Measurements from ENCODE around the gene ADGRE2.

The ADGRE2 gene

DNA sequence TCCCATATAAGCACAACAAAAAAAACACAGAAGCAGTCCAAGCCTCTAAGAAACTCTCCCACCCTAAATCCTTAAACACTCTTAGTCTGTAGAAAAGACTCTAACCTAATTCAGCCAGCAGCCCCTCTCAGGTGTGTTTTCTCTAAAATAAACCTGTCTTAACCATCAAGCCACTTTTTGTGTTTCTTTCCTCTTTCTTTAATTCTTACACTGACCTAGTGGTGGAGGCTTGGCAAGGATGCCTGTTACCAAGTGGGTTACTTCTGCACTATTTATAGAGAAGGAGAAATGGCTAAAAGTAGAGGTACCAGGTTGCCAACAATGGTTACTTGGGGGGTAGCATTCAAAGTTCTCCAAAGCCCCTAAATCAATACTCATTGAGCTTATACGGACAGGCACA, 44.8 kb downstream of the ADGRE2 start:
- DNase-seq (ENCODE audit: low read depth), result no peak

DNA sequence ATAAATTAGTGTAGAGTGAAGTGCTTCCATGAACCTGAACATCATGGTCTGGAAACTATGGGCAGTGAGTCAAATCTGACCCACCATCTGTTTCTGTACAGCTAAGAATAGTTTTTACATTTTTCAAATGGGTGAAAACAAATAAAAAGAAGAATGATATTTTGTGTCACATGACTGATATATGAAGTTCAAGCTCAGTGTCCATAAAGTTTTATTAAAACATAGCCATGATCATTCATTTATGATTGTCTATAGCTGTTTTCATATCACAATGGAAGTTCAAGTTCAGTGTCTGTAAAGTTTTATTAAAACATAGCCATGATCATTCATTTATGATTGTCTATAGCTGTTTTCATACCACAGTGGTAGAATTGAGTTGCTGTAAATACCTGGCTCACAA, 45.9 kb downstream of the ADGRE2 start:
- DNase-seq (ENCODE audit: low read depth), result no peak

DNA sequence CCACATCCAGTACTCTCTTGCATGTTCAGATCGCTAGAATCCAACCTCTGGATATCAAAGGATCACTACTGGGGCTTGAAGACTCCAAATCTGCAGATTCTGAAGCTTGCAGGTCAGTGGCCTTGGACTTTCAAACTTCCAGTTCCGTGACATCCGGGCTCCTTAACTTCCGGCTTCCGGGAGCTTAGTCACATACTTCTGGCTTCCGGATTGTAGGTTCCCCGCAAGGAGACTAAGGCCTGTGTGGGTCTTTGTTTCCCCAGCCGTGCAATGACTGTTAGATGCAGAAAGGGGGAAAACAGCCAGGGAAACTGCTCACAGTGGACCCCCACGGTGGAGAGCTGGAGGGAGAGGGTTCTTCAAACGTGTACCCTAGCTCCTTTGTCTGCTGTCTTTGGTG, 47.2 kb downstream of the ADGRE2 start:
- DNase-seq (ENCODE audit: low read depth), result no peak

DNA sequence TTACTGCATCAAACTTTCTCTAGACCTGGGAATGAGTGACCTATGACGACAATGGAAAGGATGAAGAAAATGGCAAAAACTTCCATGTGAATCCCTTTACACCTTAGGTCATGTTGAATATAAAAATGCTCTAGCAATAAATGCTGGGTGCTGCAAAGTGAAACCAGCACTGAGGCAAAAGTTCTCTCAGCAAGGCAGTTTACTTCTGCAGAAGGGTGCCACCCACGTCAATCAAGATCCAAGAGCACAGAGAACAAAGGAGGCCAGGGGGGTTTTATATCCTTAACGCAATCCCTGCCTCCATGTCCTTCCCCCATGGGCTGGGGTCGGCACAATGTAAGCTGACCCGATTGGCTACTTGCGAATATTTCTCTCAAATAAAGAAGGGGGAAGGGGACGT, 49.8 kb downstream of the ADGRE2 start:
- DNase-seq (ENCODE audit: low read depth), result no peak

DNA sequence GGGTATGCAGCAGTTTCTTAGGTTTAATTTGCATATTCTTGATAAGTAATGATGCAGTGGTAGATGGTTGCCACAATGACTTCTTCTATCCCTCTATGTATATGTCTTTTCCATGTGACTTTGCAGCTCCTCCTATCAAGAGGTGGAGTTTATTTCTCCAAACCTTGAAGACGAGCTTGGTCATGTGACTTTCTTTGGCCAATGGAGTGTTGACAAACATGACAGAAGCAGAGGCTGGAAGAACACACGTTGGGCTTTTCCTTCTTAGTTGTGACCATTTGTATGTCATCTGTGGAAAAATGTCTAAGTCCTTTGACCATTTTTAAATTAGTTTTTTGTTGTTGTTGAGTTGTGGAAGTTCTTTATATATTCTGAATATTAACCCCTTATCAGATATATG, 56.2 kb downstream of the ADGRE2 start:
- no peak for DNase-seq (ENCODE audit: low read depth)

DNA sequence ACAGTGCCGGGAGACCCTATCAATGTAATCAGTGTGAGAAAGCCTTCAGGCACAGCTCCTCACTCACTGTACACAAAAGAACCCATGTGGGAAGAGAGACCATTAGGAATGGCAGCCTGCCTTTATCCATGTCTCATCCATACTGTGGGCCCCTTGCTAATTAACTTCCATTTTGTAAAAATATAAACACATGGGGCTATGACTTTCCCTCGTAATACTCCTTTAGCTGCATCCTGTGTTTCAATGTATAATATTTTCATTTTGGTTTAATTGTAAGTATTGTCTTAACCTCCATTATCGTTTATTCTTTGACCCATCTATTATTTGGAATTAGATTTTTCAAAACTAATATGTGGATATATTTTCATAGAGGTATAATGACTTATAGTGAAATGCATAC, 59.2 kb downstream of the ADGRE2 start:
- DNase-seq (ENCODE audit: low read depth), result no peak

DNA sequence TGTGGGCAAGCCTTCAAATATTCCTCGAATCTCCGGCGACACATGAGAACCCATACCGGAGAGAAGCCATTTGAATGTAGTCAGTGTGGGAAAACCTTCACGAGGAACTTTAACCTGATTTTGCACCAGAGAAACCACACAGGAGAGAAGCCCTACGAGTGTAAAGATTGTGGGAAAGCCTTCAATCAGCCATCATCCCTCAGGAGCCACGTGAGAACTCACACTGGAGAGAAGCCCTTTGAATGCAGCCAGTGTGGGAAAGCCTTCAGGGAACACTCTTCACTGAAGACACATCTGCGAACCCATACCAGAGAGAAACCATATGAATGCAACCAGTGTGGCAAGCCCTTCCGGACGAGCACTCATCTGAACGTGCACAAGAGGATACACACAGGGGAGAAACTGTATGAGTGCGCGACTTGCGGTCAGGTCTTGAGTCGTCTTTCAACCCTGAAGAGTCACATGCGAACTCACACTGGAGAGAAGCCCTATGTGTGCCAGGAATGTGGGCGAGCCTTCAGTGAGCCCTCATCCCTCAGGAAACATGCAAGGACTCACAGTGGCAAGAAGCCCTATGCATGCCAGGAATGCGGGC, 59.7 kb downstream of the ADGRE2 start:
- DNase-seq (ENCODE audit: low read depth), result no peak

DNA sequence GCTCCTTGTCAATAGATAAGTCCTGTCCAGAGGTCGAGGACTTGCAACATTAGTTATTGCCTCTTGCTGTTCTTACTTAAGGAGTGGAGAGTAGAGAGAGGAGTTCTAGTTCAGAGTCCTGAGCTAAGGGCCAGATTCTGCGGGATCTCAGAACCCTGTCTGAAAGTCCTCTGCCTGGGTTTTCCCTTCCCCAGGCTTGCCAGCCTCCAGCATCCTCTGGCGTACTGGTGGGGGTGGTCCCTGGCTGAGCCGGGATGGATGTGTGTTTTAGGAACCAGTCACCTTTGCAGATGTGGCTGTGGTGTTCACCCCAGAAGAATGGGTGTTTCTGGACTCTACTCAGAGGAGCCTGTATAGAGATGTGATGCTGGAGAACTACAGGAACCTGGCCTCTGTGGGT, 62.5 kb downstream of the ADGRE2 start:
- DNase-seq (ENCODE audit: low read depth), result no peak

DNA sequence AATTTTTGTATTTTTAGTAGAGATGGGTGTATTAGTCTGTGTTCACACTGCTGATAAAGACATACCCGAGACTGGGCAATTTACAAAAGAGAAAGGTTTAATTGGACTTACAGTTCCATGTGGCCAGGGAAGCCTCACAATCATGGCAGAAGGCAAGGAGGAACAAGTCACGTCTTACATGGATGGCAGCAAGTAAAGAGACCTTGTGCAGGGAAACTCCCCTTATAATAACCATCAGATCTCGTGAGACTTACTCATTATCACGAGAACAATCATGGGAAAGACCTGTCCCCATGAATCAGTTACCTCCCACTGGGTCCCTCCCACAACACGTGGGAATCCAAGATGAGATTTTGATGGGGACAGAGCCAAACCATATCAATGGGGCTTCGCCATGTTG, 73.9 kb downstream of the ADGRE2 start:
- DNase-seq (ENCODE audit: low read depth), result no peak

DNA sequence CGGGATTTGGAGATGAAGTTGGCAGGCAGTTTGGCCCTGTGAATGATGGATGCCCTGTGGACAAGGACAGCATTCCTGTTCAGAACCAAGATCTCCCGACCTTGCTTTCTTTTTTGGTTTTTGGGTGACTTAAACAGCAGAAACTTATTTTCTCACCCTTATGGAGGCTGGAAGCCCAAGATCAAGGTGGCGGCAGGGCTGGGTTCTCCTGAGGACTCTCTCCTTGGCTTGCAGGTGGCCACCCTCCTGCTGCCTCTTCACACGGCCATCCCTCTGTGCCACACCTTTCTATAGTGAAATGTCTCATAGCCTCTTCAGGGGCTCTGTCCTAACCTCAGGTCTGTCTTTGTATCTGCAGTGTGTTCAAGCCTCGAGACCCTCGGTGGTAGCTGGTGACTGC, 74.5 kb downstream of the ADGRE2 start:
- no peak for DNase-seq (ENCODE audit: low read depth)

DNA sequence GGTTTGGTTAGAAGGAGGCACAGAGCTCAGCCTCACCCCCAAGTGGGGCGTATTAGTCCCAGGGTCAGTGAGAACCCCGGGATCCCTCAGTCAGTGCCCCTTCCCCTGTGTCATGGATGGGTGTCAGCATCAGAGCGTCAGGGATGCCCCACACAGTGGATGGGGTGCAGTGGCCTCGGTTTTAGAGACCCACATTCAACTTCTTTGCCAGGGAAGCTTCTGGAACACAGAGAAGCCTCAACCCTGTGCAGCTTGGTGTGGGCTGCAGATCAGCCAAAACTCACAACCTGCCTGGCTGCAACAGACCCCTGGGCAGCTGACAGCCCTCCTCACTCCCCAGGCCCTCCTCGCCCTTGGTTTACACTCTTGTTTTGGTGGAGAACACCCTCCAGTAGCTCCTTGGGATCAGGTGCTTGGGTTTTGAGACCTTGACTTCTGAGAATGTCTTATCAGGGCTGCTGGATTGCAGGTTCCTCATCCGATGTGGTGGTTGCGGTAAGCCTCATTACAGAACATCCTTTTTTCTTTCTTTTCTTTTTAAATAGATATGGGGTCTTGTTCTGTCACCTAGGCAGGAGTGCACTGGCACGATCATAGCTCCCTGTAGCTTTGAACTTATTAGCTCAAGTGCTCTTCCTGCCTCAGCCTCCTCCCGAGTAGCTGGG, 77.5 kb downstream of the ADGRE2 start:
- DNase-seq (ENCODE audit: low read depth), result no peak

DNA sequence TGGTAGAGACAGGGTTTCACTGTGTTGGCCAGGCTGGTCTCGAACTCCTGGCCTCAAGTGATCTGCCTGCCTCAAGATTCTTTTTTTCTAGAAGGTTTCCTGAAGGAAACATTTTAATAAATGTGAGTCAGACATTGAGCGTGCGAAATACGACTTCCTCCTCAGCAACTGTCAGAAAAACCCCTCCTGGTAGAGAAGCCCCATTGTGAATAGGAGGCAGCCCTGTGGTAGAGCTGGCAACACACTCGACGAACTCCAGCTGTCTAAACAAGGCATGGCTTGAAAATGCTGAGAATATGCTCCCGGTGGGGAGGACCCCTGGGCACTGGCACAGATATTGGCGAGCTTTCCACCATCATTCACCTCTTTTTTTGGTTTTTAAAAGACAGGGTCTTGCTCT, 78.7 kb downstream of the ADGRE2 start:
- no peak for DNase-seq (ENCODE audit: low read depth)

DNA sequence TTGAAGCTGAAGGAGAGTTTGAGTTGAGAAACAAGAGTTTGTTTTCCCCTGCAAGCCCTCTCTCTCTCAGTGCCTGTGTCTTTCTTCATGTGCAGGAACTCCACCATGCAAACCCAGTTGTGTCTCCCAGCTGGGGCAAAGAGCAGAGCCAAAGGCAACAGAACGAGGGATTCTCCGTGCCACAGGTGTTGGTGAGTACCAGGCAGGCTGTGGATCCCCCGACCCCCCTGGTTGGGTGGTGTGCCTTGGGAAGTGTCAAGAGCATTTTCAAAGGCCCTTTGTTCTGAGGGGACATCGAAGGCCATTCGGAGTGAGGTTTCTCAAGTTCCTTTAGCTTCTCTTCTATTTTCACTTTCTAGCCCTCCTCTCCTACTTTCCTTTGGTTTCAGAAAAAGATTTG, 82.9 kb downstream of the ADGRE2 start:
- no peak for DNase-seq (ENCODE audit: low read depth)

DNA sequence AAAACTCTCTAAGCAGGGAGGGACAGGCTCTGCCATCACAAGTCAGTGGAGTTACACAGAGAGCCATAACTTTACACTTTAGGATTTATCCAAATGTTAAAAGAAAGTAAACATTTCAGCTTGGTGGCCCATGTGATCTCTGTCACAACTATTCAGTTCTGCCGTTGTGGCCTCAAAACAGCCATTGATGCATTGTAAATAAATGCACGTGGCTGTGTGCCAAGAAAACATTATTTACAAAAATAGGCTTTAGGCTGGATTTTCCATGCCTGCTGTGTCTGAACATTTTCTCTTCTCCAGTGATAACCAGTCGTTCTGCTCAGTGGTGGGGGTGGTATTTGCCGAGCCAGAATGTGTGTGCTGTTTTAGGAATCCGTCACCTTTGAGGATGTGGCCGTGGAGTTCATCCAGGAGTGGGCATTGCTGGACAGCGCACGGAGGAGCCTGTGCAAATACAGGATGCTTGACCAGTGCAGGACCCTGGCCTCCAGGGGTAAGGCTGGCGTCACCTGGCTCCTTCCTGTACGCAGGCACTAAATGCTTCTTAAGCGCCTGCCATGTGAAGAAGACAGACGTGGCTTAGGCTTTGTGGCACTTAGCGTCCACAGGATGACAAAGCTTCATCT, 83.6 kb downstream of the ADGRE2 start:
- DNase-seq (ENCODE audit: low read depth), result no peak

DNA sequence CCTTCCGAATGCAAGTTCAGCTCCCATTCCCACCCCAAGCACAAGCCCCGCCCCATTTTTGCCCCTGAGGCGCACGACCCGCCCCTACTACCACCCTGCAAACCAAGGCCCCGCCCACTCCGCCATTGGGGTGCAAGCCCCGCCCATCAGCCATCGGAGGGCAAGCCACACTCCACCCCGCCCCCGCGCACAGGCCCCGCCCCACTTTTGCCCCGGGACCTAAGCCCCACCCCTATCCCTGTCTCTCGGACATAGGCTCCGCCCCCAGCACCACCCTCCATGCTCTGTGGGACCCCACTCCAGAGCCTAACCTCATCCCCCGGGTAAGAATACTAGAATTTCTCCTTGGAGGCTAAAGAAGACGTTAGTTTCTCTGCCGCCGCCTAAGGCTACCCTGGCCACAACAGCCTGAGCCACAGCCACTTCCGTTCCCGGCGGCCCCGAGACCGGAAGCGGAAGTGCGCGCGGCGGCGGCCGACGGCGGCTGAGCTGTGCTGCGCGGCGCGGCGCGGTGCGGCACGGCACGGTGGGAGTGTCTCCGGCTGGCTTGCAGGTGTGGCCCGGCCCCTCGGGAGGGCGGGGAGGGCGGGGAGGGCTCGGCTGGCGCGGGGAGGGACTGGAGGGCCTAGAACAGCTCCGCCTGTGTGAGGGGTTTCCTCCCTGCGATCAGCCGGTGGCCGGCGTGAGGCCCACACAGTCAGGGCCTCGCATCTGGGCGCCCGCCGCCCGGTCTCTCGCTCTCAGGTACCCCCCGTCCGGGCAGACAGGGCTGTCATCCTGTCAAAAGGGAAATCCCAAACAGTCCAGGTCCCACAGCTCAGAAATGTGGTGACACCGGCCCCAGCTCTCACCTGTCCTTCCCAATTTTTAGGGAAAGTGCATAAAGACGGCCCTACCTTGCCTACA, 88.5 kb downstream of the ADGRE2 start, which contains the start of gene ZNF333:
ZNF333 (plus strand) TSS at position 451 of the 906 bp plus-strand sequence. CDS start 3,444 bp downstream, outside the sequence.
- peak; percentile 91 for DNase-seq (ENCODE audit: low read depth)

DNA sequence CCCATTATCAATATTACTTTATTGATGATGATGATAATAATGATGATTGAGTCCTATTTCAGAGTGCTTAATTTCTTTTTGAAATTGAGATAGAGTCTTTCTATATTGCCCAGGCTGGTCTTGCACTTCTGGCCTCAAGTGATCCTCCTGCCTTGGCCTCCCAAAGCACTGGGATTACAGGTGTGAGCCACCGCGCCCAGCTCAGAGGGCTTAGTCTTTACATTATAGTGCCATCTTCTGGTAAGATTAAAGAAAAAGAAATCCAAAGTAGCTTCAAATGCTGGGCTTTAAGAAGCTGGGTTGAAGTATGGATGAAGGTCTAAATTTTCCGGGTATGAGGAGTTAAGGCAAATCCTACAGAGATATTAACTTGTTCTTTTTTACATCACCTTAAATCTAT, 91.9 kb downstream of the ADGRE2 start:
- peak; percentile 51 for DNase-seq (ENCODE audit: low read depth)

DNA sequence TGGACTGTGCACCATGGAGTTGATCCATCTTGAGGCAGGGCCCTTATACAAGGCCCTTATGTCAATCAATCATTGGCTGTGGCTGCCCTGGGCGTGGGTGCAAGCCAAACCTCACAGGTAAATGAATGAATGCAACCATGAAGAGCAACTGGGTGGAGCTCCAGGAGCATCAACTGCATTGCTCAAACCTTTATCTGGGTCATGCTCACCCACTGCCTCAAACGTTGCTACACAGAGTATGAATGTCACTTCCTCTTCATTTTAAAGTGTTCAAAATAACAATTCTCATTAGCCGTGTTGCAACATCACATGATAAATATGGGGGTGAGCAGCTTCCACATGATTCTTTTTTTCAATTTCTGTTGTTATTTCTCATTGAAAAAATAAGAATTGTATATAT, 94.9 kb downstream of the ADGRE2 start:
- DNase-seq (ENCODE audit: low read depth), result no peak

Measured in ELR (cell line).